HG02571 (cell line): ENCODE results near the gene EPHA10.
A peak's percentile ranks its signal among the peaks of the same experiment; 100 is the strongest.
"Not testable (repeated sequence)": the region's sequence is repeated elsewhere in the genome, so short reads cannot be mapped to it uniquely, and the experiment has no call there.

Source experiments
- ATAC-seq: cut with Tn5 transposase; IDR thresholded peaks from one replicate; pipeline ENCODE4 v1.9.1; 2021; ENCODE audit warnings: mild to moderate bottlenecking, moderate library complexity; ENCODE audit not compliant: unreplicated experiment

Gene EPHA10

GRCh38 chr1:37718181-37718900 lies 46.6 kb downstream of the EPHA10 start:
- no peak for ATAC-seq

DNA sequence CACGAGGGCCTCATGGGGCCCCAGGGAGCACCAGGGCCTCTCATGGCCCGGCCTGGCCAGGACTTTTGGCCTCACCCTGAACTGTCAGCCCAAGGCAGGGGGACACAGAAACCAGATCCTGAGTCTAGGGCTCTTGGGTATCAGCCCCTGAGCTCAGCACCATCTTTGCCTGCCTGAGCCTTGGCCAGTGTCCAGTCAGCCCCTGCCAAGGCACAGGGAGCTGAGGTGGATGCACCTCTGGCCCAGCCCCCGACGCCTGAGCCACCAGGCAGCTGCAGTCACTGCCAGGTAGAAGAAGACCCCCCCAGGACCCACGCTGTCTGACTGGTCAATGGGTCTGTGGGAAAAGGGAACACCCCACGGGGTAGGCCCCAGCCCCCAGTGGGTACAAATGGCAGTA lies 47.3 kb downstream of the EPHA10 start:
- no peak for ATAC-seq

DNA sequence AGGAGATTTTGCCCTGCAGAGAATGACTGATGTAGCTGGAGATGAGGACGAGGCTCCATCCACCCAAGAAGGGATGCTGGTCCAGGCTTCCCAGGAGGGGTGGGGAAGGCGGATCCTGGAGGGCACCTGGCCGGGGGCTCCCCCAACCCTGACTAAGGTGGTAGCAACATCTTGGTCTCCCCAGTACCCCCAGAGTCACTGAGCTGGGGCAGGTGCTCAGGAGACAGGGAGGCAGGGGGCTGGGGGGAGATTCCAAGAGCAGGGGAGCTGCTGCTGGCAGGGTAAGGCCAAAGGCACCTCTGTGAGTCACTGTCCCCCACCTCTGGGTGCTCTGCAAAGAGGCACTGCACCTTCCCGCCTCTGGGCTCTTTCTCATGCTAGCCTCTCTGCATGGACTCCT lies 48.6 kb downstream of the EPHA10 start:
- ATAC-seq, result no peak

- ATAC-seq, result no peak
These were observed 50.2 kb downstream of the EPHA10 start for GRCh38 chr1:37714689-37715088.

GRCh38 chr1:37714226-37714625 lies 50.7 kb downstream of the EPHA10 start:
- ATAC-seq, result no peak

DNA sequence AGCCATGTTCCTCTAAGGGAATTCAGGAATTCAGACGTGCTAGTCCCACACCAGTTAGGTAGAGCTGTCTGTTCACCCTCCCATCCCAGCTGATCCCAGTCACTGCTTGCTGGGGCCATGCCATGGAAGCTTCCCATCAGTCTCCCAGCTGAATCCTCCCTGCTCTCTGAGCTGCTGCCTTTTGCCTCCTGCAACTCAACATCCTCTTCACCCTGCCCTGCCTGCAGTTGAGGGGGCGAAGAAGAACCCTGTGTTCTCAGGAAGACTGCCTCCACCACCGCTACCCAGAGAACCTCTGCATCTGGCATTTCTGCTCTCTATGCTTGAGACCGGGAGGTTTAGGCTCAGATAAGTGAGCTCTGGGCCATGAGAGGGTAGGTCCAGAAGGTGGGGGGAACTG lies 56.4 kb downstream of the EPHA10 start:
- ATAC-seq, result no peak

GRCh38 chr1:37705399-37705798 lies 59.5 kb downstream of the EPHA10 start:
- no peak for ATAC-seq

DNA sequence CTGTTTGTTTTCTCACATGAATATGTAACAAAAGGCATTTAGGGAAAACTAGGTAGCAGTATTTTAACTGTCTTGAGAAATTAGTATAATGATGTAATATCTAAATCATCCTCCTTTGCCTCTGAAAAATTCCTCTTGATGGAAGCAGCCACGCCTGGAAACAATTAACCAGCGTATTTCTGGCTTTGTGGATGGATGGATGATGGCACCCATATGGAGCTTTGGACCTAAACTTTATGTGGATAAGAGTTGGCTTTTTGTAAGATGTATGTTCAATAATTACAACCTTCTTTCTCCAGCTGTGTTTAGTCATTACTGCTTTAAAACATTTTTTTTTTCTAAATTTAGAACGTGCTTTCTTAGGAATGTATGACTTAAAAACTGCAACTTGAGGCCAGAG lies 60.0 kb downstream of the EPHA10 start:
- no peak for ATAC-seq

- ATAC-seq, result no peak
These were observed 61.9 kb downstream of the EPHA10 start for GRCh38 chr1:37703061-37703460.

- ATAC-seq, result no peak
These were observed 63.9 kb downstream of the EPHA10 start for GRCh38 chr1:37701051-37701450.

DNA sequence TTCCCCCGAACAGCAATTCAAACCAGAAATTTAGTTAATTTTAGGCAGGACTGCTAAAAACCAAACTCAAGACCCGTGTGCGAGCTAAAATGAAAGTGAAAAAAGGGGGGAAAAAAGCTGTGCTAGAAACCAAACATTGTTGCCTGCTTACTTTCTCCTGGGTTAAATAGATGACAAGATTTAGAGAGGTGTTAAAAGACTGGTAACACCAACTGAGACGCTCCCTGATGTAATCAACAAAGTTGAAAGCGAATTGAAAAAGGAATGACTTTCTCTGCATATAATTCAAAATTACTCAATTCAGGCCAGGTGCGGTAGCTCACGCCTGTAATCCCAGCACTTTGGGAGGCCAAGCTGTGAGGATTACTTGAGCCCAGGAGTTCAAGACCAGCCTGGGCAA lies 65.8 kb downstream of the EPHA10 start:
- ATAC-seq, result no peak

DNA sequence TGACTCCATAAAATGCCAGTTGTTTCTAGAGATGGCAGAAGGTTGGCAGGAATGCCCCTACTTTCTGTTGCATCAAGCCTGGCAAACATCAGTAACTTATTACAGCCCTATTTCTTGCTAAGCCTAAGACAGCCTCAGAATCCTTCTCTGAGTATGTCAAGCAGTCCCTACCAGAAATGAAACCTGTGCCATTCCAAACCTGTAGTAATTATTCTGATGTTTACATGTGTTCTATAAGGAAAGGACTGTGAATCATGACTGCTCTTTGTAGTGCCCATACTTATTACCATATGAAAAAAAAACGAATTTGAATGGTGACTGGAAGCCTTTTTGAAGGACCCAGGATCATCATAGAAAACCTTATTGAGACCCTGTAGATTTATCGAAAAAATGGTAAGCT lies 67.2 kb downstream of the EPHA10 start:
- no peak for ATAC-seq

DNA sequence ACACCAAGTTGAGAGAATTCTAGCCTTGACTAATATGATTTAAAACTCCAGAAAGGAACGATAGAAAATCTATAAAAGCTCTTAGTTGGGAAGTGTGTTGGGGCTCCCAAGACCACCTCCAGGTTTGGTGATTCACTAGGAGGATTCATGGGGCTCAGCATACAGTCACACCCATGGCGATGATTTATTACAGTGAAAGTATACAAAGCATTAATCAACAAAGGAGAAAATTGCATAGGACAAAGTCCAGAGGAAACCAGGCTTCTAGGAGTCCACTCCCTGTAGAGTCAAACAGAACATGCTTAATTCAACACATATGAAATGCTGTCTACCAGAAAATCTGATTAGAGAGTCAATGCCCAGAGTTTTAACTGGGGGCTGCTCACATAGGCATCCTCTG lies 67.8 kb downstream of the EPHA10 start:
- ATAC-seq, result no peak

DNA sequence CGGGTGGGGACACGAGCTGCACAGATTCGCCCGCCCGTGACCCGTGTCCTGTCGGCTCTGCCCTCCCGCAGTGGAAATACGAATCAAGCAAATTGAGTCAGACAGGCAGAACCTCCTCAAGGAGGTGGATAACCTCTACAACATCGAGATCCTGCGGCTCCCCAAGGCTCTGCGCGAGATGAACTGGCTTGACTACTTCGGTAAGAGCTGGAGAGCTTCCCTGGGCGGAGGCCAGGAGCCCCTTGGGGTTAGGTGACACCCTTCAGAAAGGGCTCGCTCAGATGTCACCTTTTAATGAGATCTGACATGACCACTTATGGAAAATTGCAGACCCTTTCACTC lies 72.1 kb downstream of the EPHA10 start:
- ATAC-seq, result no peak

- peak; percentile 76 for ATAC-seq
These were observed 72.7 kb downstream of the EPHA10 start, which contains the start of gene CDCA8 for GRCh38 chr1:37692078-37692833. CDCA8 (plus strand) TSS chr1:37692516; CDS start chr1:37692691, 175 bp downstream.

- peak; percentile 13 for ATAC-seq
These were observed 73.3 kb downstream of the EPHA10 start for GRCh38 chr1:37691497-37692077.

DNA sequence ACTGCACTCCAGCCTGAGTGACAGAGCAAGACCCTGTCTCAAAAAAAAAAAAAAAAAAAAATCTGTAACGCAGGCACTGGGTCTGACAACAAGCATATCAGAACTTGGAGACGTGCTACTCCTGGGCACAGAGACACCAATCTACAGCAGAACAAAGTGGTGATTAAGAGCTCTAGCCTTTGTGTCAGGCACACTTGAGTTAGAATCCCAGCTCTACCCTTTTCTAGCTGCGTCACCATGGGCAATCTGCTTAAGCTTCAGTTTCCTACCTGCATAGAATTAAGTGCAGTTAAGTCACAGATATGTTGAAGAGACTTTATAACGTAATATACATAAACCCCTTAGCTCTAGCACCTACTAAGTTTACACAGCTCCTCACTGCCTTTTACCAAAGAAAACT lies 76.0 kb downstream of the EPHA10 start:
- ATAC-seq, result no peak

DNA sequence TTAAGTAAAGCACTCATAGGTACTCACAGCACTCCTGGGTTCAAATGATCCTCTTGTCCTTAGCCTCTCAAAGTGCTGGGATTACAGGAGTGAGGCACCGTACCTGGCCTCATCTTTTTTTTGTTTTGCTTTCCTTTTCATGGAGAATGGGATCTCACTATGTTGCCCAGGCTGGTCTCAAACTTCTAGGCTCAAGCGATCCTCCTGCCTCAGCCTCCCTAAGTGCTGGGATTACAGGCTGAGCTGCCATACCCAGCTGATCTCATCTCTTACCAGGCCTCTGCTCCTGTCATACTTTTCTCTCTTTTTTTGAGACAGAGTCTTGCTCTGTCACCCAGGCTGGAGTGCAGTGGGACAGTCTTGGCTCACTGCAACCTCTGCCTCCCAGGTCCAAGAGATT lies 77.2 kb downstream of the EPHA10 start:
- ATAC-seq, result not testable (repeated sequence)

DNA sequence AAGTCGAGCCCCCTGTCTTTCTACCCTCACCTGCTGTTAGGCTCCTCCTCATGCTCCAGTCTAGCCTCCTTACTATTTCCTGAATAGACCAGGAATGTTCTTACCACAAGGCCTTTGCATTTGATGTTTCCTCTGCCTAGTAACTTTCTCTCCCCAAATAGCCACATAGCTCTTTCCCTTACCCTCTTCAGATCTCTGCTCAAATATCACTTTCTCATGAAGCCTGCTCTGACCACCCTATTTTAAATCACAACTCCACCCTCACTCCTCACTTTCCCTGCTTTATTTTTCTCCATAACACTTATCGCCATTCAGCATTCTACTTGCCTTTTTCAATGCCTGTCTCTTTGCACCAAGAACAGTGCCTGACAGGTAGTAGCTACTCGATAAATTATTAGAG lies 79.2 kb downstream of the EPHA10 start:
- ATAC-seq, result no peak

DNA sequence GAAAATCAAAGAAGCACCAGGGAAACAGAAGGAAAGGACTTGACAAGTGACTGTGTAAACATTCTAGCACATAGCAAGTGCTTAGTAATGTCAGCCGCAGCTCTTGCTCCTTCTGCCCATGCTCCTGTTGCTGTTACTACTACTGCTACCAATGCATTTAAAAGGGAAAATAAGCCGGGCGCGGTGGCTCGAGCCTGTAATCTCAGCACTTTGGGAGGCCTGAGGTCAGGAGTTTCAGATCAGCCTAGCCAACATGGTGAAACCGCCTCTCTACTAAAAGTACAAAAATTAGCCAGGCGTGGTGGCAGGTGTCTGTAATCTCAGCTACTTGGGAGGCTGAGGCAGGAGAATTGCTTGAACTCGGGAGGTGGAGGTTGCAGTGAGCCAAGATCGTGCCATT lies 80.7 kb downstream of the EPHA10 start:
- not testable (repeated sequence) for ATAC-seq

DNA sequence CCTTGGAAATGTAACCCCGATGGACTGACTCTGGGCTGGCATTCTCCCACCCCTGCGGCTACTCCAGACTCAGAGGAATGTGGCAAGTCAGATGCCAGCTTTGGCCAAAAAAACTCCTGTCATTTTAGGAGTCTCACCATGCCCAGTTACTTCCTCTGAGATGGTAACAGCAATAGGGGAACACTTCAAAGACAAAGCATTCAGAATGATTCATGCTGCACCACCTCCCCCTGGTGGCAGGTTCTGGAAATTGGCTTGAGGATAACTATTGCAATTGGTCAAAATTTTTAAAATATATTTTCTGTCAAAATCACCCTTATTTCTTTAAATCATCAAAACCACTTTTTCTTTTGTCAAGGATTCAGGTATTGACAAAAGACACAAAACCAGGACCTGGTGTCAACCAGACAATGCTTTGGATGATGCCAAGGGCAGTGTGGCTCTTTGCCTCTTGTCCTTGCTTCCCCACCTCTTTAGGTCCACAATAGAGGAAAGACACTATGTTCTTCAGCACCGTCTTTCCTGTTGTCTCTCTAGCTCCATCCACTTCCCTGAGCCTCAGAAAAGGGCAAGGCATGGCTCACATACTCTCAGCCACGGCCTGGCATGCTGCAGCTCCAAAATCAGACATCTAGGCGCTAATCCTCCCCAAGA lies 82.5 kb downstream of the EPHA10 start:
- no peak for ATAC-seq

GRCh38 chr1:37680933-37681332 lies 84.0 kb downstream of the EPHA10 start:
- ATAC-seq, result no peak
